Stimulated activated CD4-positive, alpha-beta T cell treated with anti-CD3 and anti-CD28 coated beads, TNF-alpha, amount 100 ng/mL, for 1 hour (primary cell): ENCODE measurements around the gene ARHGAP23.

Experiments used
- DNase-seq, 3 donors: peaks; one replicate each; pipeline ENCODE4 v3.0.0-alpha.2; 2020; ENCODE audit warnings: low read depth in 3 of 3, low spot score in 1 of 3

The ARHGAP23 gene

DNA sequence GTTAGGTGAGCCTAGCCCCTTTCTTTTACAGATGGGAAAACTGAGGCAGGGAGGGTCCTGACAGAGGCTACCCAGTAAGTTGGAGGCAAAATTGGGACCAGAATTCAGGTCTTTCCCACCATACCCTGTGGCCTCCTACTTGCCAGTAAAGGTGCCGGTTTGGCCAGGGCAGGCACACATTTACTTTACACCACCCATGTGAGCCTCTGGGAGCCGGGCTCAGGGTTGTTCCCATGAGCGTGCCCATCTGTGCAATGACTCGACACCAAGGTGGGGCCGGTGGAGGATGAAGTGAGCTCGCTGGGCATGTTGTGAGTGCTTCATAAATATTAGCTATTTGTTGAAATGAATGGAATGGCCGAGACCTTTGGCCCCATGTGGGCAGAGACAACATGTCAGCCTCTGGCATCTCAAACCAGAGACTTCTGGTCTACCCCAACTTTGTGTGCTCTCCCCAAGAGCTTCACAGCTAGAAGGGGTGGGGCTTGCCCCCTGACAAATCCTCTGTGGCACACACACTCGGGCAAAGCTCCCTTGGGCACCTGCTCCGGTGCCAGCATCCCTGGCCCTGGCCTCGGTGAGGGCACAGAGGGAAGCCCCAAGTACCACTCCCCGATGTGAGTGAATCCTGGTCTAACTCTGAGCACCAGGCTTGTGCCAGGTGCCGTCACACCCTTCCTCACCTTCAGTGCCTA, 117.4 kb downstream of the ARHGAP23 start:
- no peak for DNase-seq

DNA sequence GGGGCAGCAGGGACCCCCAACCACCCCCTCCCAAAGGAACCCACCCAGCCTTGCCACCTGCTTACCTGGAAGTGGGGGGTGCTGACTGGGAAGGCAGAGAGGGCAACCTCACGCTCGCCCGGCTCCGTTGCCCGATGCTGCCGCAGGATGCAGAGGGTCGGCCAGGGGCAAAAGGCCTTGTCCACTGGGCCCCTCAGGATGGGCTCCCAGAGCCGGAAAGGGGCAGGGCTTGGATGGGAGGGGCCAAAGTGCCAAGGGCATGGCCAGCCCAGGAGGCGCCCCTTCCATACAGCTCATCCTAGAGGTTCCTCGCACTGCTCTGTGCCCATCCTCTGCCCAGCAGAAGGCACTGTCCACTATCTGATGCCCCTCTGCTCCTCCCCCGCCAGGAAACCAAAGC, 118.1 kb downstream of the ARHGAP23 start:
- DNase-seq, result no peak

DNA sequence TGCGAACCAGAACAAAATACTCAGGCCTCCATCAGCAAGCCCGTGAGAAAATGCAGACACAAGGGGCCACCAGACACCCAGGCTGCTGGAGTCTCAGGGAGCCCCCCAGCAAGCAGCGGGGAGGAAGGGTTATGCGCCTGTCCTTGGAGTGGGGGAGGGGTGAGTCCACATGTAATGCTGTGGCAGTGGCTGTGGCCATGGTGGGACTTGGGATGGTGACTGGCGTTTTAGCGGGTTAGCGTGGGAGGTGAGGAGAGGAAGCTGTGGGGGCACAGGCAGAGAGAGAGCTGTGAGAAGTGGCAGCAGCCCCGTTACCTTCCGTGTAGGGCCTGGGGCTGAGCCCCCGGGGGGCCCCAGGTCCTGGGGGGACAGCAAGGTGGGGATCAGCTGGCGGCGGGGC, 119.2 kb downstream of the ARHGAP23 start:
- no peak for DNase-seq

DNA sequence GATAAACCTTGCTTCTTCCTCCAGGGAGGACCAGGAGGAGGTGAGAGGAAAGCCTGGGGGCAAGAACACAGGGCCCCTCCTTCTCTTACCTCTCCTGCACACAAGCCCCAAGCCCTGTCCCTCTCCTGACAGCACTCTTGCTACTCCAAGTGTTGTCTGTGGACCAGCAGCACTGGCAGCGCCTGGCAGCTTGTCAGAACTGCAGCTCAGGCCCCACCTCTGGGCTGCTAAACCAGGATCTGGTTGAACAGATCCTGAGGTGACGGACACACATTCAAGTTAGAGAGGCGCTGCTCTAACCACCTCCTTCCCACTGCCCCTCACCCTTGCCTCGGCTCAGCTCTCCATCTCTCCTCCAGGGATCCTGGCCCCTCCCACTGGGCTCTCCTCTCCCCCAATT, 121.0 kb downstream of the ARHGAP23 start:
- DNase-seq, result no peak

DNA sequence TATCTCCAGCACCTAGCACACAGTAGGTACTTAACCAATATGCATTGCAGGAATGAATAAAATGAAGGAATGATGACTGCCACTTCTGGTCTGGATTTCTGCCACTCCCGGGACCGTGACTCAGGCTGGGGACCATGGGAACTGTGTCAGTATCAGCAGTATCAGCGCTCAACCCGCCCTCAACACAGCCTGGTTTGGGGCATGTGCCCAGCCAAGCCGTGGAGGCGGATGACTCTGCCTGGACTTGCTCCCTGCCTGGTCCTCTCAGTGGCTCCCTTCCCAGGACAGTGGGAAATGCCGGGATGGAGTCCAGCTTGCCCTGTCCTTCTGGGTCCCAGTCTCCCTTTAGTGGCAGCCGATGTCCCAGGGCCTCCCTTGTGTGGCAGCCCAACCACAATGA, 122.4 kb downstream of the ARHGAP23 start:
- no peak for DNase-seq

DNA sequence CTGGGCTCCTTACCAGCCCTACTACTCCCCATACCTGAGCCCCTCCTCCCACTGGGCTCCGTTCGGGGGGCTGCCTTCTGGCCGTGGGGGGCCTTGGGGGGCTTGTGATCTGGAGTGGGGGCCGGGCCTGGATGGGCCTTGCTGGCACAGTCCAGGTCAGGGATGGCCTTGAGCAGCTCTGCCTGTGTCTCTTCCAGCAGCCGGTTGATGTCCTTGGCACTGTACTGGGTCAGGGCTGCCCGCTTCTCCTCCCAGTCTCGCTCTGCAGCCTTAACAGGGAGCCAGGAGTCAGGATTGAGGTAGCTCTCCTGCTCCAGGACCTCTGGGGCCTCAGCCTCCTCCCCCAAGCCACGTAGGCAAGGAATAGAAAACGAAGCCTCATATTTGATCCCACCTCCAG, 122.9 kb downstream of the ARHGAP23 start:
- DNase-seq, result no peak

DNA sequence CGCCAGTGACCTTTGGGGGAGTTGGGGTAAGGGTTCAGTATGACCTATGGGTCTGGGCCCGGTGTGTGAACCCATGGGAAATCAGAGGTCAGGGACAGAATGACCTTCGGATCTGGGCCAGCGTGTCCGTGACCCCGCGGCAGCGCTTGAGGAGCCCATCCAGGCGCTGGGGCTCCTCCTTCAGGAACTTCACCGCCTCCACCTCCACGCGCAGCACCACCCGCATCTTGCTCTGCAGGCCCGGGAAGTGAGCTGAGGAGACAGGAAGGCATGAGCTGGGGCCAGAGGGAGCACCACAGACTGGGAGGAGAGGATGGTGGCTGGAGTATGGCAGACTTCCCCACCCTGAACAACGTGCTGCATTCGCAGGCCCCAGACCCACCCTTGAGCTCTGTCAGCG, 124.1 kb downstream of the ARHGAP23 start:
- DNase-seq, result no peak

DNA sequence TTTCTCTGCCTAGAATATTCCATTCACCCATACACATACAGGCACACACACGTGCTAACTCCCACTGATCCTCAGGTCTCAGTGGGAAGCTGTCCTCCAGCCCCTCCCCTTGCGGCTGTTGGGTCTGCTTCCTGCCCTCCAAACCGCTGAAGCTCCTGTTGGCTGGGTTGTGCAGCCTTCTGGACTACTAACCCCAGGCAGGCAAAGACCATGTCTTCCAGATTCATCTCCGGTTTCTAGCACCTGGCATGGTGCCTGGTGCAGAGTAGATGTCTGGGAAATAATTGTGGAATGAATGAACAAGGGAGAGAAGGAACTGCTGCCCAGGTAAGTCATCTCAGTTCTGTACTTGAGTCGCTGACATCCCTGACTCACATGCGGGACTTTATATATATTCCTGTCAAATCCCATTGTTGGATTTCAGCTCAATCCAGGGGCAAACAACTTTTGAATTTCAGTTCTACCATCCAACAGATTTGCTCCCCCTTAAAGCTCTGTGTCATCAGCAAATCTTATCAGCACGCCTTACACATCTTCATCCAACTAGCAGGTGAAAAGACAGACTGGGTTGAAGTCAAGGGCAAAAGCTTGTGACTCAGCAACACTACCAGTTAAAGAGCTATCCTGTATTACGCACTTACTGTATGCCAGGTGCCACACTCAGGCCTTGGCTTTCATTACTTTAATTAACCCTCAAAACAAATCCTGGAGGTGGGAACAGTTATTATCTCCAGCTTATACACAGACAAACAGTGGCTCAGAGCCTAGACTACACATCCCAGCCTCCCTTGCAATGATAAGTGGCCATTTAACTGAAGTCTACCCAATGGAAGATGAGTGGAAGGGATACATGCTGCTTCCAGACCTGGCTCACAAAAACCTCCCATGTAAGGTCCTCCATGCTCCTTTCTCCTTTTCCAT, 126.4 kb downstream of the ARHGAP23 start:
- DNase-seq, result no peak

DNA sequence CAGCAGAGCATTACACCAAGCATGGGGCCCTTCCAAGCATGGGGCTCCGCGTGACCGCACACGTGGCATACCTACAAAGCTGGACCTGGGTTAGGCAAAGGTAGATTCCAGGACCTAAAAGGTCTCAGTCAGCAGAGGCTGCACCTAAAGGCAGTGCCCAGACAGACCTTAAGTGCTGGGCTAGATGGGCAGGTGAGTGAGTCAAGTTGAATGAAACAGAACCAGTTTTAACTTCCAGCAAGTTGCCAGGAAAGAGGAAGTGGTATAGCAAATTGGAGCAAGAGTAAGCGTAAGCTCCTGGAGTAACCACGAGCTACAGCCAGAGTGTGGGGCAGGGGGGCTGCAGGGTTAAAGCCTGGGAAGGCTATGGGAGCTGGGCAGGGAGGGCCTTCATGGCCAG, 128.0 kb downstream of the ARHGAP23 start:
- DNase-seq, result no peak

DNA sequence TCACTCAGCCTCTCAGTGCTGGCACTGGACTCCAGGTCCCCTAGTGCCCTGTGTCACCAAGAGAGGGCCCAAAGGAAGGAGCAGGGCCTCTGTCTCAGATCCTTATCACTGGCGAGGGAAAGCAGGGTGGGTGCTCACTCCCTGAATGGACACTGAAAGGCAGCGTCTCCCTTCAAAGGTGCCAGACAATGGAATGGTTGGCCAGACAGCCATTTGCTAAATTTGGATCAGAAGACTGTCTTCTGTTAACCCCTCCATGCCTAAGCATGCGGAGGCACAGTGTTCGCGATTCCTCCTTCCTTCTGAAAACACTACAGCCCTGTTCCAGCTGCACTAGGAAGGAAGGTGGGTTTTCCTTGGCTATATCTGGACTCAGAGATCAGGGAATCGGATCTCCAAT, 129.1 kb downstream of the ARHGAP23 start:
- DNase-seq, result no peak

DNA sequence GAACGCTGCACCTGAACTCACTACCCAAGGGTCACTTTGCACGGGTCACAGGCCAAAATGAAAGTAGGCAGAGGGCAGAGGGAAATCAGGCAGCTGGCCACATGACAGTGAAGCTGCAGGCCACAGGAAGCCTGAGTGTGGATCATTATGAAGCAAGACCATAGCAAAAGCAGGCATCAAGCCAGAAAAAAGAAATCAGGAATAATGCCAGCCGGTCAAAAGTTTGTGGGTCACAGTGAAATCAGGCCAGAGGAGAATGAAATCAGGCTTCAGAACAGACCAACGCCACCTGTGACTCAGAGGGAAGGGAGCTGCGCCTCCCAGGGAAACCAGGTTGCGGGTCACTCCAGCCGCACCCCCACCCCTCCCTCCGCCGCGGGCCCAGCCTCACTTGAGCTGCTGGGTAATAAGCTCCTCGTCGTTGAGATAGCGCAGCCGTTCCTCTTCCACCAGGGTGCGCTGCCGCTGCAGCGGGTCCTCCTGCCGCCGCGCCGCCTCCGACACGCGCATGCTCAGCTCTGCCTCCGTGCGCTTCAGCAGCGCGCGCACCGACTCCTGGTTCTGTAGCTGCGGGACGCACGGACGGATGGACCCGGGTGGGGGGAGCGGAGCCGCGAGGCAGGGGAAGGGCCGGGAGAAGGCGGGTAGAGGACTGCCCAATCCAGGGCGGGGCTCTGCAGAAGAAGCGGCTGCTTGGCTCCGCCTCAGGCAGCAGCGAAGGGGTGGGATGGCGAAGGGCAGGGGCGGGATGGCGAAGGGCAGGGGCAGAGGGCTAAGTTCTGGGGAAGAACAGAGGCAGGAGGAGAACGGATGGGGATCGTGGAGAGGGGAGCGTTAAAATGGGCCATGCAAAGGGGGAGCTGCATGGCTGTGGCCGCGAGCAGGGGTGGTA, 129.8 kb downstream of the ARHGAP23 start:
- peak; percentile 64 to 82 (median 81) for DNase-seq

DNA sequence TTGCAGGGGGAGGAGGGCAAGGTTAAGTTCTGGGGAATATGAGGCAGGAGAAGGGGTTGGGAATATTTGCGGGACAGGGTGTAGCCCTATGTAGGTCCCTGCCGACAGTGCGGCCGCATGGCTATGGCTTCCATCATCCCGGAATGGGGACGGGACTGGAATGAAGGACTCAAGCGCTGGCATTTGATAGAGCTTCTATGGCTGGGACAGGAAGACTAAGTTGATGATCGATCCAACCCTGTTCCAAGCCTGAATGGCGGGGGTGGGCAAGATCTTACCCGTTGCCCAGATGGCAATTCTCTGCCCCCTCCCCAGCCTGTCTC, 130.4 kb downstream of the ARHGAP23 start:
- DNase-seq, result no peak

DNA sequence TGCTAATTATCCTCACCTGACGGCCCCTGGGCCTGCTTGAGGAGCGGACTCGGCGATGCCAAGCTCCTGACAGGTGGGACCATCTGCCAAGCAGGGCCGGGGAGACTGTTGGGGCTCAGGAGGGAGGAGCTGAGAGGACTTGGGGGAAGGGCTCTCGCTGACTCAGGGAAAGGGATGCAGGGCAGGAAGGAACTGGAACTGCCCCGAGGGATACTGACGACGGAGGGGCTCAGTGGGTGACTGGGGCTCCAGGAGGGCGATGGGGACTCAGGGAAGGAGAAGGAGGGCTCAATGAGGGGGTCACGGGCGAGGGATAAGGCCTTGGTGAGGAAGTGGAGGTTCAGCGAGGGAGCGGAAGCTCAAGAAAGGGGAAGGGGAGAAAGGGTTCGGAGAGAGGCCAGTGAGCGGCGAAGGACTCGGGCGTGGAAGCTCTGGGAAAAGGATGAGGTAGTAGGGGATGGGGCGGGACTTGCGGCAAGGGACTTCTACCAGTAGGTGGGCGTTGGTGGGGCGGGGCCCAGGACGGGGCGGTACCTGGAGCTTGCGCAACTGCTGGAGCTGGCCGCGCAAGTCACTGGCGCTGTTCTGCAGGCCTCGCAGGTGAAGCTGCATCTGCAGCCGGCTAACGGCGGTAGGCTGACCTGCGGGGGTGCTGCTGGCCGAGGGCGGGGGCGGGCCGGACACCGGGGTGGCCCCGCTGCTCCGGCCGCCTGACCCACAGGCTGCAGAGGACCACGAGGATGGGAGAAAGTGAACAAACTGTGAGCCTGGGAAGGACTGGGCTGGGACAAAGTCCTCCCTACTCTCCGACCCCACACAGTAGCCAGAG, 131.0 kb downstream of the ARHGAP23 start:
- peak; percentile 68 to 88 (median 70) for DNase-seq

DNA sequence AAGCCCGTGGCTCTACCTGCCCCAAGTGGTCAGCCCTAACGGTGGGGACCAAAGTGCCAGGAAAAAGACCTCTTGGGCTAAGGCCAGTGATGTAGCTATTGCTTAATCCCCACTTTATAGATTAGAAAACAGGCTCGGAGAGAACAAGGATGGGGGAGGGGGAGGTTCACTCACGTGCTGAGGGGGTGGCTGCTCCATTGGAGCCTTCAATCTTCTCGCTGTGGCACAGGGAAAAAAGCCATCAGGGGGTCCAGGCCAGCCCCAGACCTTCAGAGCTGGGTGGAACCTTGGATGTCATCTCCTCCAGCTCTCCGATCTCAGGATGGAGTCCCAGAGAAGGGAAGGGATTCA, 131.6 kb downstream of the ARHGAP23 start:
- no peak for DNase-seq

DNA sequence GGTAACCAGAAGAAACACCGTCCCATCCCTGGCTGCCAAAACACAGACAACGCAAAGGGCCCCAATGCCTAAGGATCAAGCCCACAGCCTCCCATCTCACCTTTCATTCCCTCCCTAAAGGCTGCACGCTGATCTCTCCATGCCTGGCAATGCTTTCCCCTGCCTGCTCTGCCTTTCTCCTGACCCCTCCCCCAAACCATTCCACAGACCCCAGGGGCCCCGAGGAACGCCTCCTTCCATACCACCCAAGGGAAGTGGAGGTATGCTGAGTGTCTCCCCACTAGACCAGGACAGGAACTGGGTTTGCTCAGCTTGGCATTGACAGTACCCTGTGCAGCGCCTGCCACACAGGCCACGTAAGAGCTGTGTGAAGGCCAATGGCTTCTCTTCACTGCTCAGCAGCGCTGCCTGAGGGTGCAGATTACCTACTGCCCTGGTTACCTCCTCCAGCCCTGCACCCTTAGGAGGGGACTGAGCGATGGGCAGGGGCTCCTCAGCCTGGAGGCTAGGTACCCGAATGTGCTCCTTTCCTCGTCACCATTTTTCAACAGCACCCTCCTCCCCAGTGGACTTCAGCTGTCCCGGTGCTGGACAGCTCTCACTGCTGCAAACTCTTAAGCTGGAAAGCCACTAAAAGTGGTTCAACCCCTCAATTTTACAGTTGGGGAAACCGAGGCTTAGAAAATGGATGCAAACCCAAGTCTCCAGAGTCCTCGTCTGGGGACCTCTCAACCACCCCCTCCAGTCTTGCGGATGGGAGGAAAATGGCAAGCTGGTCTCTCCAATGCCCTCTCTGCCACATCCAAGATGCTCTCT, 132.4 kb downstream of the ARHGAP23 start:
- no peak for DNase-seq

DNA sequence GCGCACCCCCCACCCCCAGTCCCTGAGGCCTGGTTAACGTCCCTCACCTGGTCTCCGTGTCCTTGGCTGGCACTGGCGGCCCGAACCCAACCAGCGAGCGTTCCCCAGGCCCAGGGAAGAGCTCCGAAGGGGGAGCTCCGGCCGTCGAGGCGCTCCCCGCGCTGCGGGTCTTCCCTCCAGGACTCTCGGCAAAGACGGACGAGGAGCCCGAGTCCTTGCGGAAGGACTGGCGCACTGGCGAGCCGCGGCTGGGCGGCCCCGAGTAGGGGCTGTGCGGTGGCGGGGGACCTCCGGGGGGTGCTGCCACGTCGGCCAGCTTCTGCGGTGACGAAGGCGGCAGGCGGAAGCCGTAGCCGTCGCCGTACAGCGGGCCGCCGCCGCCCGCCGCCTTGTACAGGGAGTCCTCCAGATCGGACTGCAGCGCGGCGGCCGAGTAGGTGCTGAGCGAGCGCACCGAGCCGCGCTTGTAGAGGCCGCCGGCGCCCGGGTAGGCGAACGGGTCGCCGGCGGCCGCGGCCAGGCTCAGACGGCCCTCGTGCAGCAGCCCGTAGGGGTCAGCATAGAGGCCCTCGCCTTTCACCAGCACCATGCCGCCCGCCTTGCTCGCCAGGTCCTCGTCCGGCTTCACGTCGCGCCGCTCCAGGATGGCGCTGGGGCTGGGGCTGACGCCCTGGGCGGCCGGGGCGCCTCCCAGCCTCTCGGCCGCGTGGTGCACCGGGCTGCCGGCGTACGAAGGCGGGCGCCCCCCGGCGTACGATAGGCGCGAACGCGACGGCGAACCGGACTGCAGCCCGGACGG, 133.4 kb downstream of the ARHGAP23 start:
- DNase-seq, result no peak
